Stimulated activated memory B cell treated with anti-CD40 and anti-IgM and Interleukin-4, amounts not matched to agents 10 μg/mL and 1 μg/mL and 100 μg/mL, for 72 hours (primary cell): Measurements from ENCODE around the gene GNAL.
A peak's percentile ranks its signal among the peaks of the same experiment; 100 is the strongest.
"Not testable (repeated sequence)": the region's sequence is repeated elsewhere in the genome, so short reads cannot be mapped to it uniquely, and the experiment has no call there.

Source experiments
- ATAC-seq: fragments of 150-1000 bp; cut with Tn5 transposase; 2 replicates; pipeline ENCODE4 v1.10.0; 2021
- H3K27ac Mint-ChIP-seq: one replicate; pipeline ENCODE4 v1.8.0; 2022; ENCODE audit warnings: mild to moderate bottlenecking, mixed read lengths
- H3K27me3 Mint-ChIP-seq: one replicate; pipeline ENCODE4 v1.8.0; 2022; ENCODE audit warnings: mixed read lengths
- H3K36me3 Mint-ChIP-seq: one replicate; pipeline ENCODE4 v1.8.0; 2022; ENCODE audit warnings: mixed read lengths
- H3K4me1 Mint-ChIP-seq: one replicate; pipeline ENCODE4 v1.8.0; 2022; ENCODE audit warnings: mixed read lengths
- H3K4me3 Mint-ChIP-seq: one replicate; pipeline ENCODE4 v1.8.0; 2022; ENCODE audit warnings: mild to moderate bottlenecking, moderate library complexity, mixed read lengths
- H3K9me3 Mint-ChIP-seq: one replicate; pipeline ENCODE4 v1.8.0; 2022; ENCODE audit warnings: mixed read lengths

The GNAL gene

DNA sequence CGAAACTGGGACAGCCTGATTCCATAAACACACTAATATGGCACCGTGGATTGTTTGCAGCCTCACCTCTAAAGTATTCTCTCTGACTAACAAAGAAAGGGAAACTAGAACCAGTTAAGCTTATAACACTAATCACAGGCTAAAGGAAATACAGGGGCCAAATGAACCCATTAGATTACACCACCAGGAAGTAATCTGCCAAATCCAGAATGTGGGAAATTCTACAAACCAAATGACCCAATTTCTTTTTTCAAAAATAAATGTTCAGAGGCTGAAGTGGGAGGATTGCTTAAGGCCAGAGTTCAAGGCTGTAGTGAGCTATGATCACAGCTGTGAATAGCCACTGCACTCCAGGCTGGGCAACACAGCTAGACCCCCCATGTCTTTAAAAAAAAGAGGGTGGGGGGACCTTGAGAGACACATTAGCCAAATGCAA, 220.5 kb downstream of the GNAL start:
- H3K27ac Mint-ChIP-seq, result no peak overlapping the region
- H3K4me3 Mint-ChIP-seq, result peak overlapping the region; percentile 92
- H3K4me1 Mint-ChIP-seq, result peaks cover 15% of the 10 kb centered on the region
- no peak for ATAC-seq
- H3K9me3 Mint-ChIP-seq, result no peaks in the 10 kb centered on the region
- no peaks in the 10 kb centered on the region for H3K36me3 Mint-ChIP-seq
- no peaks in the 10 kb centered on the region for H3K27me3 Mint-ChIP-seq

DNA sequence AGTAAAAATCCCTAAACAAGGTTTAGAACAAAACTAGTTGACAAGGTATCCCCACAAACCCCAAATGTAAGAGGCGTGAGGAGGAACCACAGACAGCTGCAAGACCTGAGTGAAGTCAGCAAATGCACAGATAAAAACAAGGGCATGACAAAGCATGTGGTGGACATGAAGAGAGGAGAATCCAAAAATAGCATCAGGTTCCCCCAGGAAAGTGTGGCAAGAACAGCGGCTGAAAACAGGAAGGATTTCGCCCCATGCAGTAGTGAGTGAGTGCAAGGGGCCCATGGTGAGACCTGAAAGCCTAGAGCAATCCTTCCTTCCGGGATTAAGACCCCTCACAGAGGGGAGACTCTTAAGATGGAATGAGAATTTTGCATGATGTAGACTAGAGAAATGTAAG, 227.8 kb downstream of the GNAL start:
- H3K4me1 Mint-ChIP-seq, ATAC-seq, H3K27ac Mint-ChIP-seq, H3K9me3 Mint-ChIP-seq, H3K27me3 Mint-ChIP-seq, H3K36me3 Mint-ChIP-seq, H3K4me3 Mint-ChIP-seq: not testable (repeated sequence)

DNA sequence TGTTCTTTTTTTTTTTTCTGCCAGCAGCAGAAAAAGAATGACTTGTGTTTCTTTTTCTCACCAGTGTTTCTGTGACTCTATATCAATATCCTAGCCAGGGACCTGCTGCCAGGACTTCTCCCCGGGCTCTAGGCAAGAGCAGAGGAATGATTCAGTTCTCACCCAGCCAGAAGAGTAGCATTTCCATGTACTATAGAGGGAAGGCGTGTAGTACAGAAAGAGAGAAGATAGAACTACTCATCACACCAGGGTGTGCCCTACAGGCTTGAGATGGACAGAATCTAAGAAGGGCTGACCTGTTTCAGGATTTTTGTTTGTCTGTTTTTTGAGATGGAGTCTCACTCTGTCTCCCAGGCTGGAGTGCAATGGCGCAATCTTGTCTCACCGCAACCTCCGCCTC, 230.5 kb downstream of the GNAL start:
- H3K4me3 Mint-ChIP-seq, H3K27ac Mint-ChIP-seq, H3K4me1 Mint-ChIP-seq, ATAC-seq, H3K9me3 Mint-ChIP-seq, H3K27me3 Mint-ChIP-seq, H3K36me3 Mint-ChIP-seq: not testable (repeated sequence)

DNA sequence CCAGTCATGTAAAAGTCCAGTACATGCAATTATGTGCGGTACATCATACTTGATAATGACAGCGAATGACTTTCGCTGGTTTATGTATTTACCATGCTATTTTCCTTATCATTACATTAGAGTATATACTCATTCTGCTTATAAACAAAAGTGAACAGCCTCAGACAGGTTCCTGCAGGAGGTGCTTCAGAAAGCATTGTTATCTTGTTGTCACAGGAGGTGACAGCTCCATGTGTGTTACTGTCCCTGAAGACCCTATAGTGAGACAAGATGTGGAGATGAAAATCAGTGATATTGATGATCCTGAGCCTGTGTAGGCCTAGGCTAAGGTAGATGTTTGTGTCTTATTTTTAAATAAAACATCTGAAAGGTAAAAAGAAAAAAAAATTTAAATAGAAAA, 234.4 kb downstream of the GNAL start:
- Mint-ChIP-seq H3K4me1 (no peaks in the 10 kb centered on the region), H3K27me3 (peaks cover 21% of the 10 kb centered on the region), H3K27ac (no peak overlapping the region), H3K4me3 (no peak overlapping the region), H3K36me3 (no peaks in the 10 kb centered on the region), H3K9me3 (no peaks in the 10 kb centered on the region)
- ATAC-seq, result no peak

DNA sequence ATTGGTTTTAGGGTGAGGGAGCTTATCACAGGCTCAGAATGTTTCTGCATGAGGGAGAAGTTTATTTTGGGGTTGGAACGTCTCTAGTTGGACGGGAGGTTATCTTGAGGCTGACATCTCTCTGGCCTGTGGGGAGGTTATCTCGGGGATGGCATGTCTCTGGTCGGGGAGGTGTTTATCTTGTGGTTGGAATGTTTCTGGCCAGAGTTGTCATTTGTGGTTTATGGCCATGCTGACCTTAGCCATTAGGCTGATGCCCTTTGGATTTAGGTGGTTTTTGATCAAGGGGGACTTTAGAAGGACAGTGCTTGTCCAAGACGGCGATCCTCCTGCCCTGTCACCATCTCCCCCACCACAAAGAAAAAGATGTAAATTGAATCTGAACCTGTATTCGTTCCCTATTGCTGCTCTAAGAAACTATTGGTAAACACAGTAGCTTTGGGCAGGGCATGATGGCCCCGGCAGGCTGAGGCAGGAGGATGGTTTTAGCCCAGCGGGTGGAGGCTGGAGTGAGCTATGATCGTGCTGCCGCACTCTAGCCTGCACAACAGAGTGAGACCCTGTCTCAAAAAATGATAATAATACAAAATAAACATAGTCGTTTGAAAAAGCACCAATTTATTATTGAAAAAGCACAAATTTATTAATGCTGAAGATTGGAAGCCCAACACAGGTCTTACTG, 236.9 kb downstream of the GNAL start:
- H3K4me3 Mint-ChIP-seq, result no peak overlapping the region
- no peak overlapping the region for H3K27ac Mint-ChIP-seq
- H3K27me3 Mint-ChIP-seq, result peaks cover 21% of the 10 kb centered on the region
- H3K4me1 Mint-ChIP-seq, result no peaks in the 10 kb centered on the region
- ATAC-seq, result no peak
- H3K36me3 Mint-ChIP-seq, result no peaks in the 10 kb centered on the region
- H3K9me3 Mint-ChIP-seq, result no peaks in the 10 kb centered on the region

DNA sequence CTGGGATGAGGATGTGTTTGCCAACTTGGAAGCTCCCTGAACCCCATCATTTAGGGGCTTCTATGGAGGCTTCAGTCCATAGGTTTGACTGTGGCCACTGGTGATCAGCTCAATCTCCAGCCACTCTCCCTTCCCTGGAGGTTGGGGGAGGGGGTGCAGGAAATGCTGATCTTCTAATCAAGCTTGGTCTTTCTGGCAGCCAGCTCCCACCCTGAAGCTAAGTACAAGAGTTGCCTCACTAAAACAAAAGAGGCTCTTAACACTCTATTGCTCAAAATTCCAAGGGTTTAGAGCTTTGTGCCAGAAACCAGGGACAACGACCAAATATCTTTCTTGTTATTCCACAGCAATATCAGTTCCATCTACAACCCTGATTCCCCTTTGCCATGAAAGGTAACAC, 238.4 kb downstream of the GNAL start:
- Mint-ChIP-seq H3K36me3 (no peaks in the 10 kb centered on the region), H3K27ac (no peak overlapping the region), H3K4me3 (no peak overlapping the region), H3K9me3 (no peaks in the 10 kb centered on the region), H3K4me1 (no peaks in the 10 kb centered on the region), H3K27me3 (peaks cover 21% of the 10 kb centered on the region)
- no peak for ATAC-seq

DNA sequence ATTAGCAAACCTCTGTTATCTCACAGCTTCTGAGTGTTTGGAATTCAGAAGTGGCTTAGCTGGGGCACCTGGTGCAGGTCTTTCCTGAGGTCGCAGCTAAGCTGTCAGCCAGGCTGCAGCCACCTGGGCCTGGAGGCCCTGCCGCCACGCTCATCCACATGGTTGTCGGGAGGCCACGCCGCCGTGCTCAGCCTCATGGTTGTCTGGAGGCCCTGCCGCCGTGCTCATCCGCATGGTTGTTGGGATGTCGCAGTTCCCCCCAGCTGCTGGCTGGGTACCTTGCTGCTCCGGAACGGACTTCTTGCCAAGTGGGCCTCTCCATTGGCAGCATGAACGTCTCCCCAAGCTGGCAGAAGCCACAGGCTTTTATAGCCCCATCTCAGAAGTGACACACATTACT, 243.3 kb downstream of the GNAL start:
- Mint-ChIP-seq H3K4me3 (no peak overlapping the region), H3K27me3 (peaks cover 8% of the 10 kb centered on the region), H3K4me1 (no peaks in the 10 kb centered on the region), H3K9me3 (no peaks in the 10 kb centered on the region), H3K36me3 (no peaks in the 10 kb centered on the region), H3K27ac (no peak overlapping the region)
- no peak for ATAC-seq
